A673 (cell line): ENCODE data around the gene BTLA.

ENCODE experiments used
- CTCF ChIP-seq: fragments of 300-800, 200-600 bp; sonication (generic); conservative IDR thresholded peaks from 2 replicates; pipeline ENCODE4 v1.5.1; 2017; ENCODE audit warnings: low read depth, mild to moderate bottlenecking, antibody characterized with exemption, low read length, moderate library complexity, mixed read lengths
- EZH2 ChIP-seq: fragments of 200-600 bp; sonication (generic); IDR thresholded peaks from 2 replicates; pipeline ENCODE4 v1.6.1; 2017; ENCODE audit warnings: borderline replicate concordance, low read depth, mild to moderate bottlenecking, mixed read lengths, antibody characterized with exemption, low read length; ENCODE audit not compliant: poor library complexity, severe bottlenecking

GRCh38 chr3:112464264-112464663 is 35.0 kb downstream of the BTLA start:
- no peak for TF ChIP-seq CTCF
- no peak for TF ChIP-seq EZH2
